ENCODE results near the gene TOMM34.

The TOMM34 gene

GRCh38 chr20:44945261-44945660 is 14.9 kb downstream of the TOMM34 start:
- no peak overlapping the region for H3K27ac ChIP-seq
- no peak for TF ChIP-seq ZFX (IDR thresholded peaks at IDR 0.05; ENCODE audit: borderline replicate concordance)
- no peak for TF ChIP-seq CTCF (IDR thresholded peaks at IDR 0.05)

GRCh38 chr20:44943828-44944227 is 16.4 kb downstream of the TOMM34 start:
- no peak for TF ChIP-seq ZFX (IDR thresholded peaks at IDR 0.05; ENCODE audit: borderline replicate concordance)
- no peak for TF ChIP-seq CTCF (IDR thresholded peaks at IDR 0.05)
- H3K27ac ChIP-seq, result no peak overlapping the region

- TF ChIP-seq ZFX (IDR thresholded peaks at IDR 0.05; ENCODE audit: borderline replicate concordance) (no peak), CTCF (IDR thresholded peaks at IDR 0.05) (no peak)
- no peak overlapping the region for H3K27ac ChIP-seq
Observed at GRCh38 chr20:44942264-44942973, 17.8 kb downstream of the TOMM34 start.

- TF ChIP-seq CTCF (IDR thresholded peaks at IDR 0.05) (no peak), ZFX (IDR thresholded peaks at IDR 0.05; ENCODE audit: borderline replicate concordance) (no peak)
- H3K27ac ChIP-seq, result no peak overlapping the region
Observed at GRCh38 chr20:44941120-44941691, 19.0 kb downstream of the TOMM34 start.

- H3K27ac ChIP-seq, result no peak overlapping the region
- TF ChIP-seq ZFX (IDR thresholded peaks at IDR 0.05; ENCODE audit: borderline replicate concordance), result no peak
- TF ChIP-seq CTCF (IDR thresholded peaks at IDR 0.05), result no peak
Observed at GRCh38 chr20:44938637-44939036, 21.6 kb downstream of the TOMM34 start.

GRCh38 chr20:44936510-44936909 is 23.7 kb downstream of the TOMM34 start:
- TF ChIP-seq ZFX (IDR thresholded peaks at IDR 0.05; ENCODE audit: borderline replicate concordance), result no peak
- no peak for TF ChIP-seq CTCF (IDR thresholded peaks at IDR 0.05)
- no peak overlapping the region for H3K27ac ChIP-seq

- no peak for TF ChIP-seq ZFX (IDR thresholded peaks at IDR 0.05; ENCODE audit: borderline replicate concordance)
- no peak for TF ChIP-seq CTCF (IDR thresholded peaks at IDR 0.05)
- no peak overlapping the region for H3K27ac ChIP-seq
Observed at GRCh38 chr20:44932916-44933315, 27.3 kb downstream of the TOMM34 start.
